GM13976 (cell line): ENCODE measurements around the gene CNTNAP2.

ENCODE experiments used
- DNase-seq: peaks from one replicate; pipeline ENCODE4 v3.0.0; 2012; ENCODE audit warnings: low spot score
- in situ Hi-C: fragments of 300-500 bp; cut with MboI; formaldehyde crosslinking; loops from one replicate; pipeline ENCODE4 v1.12.0; 2022; ENCODE audit warnings: low sequenced_read_pairs, mixed read lengths, inconsistent platforms; ENCODE audit not compliant: unreplicated experiment
- TF ChIP-seq, protein P1 (sequence below): IDR thresholded peaks from 2 replicates; pipeline ENCODE4 v1.5.1; 2012; ENCODE audit warnings: borderline replicate concordance, mild to moderate bottlenecking; ENCODE audit not compliant: insufficient read depth; ENCODE audit errors: extremely low read depth, missing control alignments, control extremely low read depth

The CNTNAP2 gene

DNA sequence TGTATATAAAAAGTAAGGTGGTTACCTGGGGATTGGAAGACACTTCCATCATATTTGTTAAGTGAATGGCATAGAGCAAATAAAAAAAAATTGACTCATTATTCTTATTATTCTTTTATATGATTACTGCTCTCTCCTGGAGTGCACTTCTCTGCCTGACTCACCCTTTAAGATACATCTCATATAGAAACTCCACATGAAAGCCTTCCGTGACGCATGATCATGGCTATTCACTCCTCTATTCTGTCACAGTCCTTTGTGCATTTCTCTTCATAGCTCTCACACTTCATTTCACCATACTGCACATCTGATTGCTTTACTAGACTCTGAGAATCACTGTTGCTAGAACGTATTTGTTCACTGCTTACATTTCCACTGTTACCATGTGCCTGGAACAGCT is 597.3 kb downstream of the CNTNAP2 start:
- TF ChIP-seq, protein P1, sequence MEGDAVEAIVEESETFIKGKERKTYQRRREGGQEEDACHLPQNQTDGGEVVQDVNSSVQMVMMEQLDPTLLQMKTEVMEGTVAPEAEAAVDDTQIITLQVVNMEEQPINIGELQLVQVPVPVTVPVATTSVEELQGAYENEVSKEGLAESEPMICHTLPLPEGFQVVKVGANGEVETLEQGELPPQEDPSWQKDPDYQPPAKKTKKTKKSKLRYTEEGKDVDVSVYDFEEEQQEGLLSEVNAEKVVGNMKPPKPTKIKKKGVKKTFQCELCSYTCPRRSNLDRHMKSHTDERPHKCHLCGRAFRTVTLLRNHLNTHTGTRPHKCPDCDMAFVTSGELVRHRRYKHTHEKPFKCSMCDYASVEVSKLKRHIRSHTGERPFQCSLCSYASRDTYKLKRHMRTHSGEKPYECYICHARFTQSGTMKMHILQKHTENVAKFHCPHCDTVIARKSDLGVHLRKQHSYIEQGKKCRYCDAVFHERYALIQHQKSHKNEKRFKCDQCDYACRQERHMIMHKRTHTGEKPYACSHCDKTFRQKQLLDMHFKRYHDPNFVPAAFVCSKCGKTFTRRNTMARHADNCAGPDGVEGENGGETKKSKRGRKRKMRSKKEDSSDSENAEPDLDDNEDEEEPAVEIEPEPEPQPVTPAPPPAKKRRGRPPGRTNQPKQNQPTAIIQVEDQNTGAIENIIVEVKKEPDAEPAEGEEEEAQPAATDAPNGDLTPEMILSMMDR = no peak
- in situ Hi-C loops = no loop called here
- no peak for DNase-seq

- in situ Hi-C loops = no loop called here
- TF ChIP-seq, protein P1 = no peak
- DNase-seq = no peak
Measured at GRCh38 chr7:146720195-146720594, 603.6 kb downstream of the CNTNAP2 start.

DNA sequence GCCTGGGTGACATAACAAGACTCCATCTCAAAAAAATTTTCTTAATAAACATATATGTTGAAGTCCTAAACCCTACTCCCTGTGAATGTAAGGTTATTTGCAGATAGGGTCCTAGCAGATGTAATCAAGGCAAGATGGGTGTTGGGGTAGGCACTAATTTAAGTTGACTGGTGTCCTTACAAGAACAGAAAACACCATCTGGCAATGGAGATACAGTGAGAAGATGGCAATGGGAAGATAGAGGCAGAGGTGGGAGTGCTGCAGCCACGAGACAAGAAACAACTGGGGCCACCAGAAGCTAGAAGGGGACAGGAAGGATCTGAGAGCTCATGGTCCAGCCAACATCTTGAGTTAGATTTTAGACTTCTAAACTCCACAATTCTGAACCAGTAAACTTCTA is 606.4 kb downstream of the CNTNAP2 start:
- no peak for DNase-seq
- in situ Hi-C loops = no loop called here
- TF ChIP-seq, protein P1 = no peak

GRCh38 chr7:146725520-146725919 is 608.9 kb downstream of the CNTNAP2 start:
- DNase-seq = no peak
- in situ Hi-C loops = no loop called here
- TF ChIP-seq, protein P1 = no peak

DNA sequence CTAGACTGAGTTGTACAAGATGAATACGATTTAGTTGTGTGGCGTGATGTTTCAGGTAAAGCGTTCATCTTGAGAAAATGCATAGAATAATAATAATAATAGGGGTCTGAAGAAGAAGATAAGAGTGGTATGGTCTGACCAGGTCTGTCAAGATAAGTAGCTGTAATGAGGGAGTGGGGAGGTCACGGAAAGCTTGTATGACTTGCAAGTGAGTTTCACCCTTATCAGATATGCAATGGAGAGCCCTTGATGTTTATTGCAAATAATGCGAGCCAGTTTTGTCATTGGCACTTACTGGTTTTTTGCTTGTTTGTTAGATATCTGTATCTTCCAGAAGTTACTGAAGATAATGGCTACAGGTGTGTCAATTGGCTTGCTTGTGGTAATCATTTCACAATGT is 611.5 kb downstream of the CNTNAP2 start:
- DNase-seq = no peak
- TF ChIP-seq, protein P1 = no peak
- in situ Hi-C loops = no loop called here

DNA sequence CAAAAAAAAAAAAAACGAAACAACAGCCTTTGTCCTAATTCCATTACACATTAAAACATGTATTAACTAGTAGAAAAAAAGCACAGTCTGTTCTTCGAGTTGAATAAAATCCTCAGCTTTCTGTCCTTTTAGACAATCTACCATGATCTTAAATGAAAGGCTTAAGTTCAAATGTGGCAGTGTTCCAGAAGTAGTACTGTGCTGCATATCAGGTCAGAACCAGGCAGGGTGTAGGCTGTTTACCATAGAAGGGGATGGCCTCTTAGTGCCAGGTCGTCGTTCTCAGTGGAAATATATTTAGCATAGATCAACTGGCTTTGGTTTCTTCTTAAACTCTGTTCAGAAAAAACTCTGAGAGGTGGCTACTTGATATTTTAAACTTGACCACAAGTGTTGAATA is 612.0 kb downstream of the CNTNAP2 start:
- DNase-seq = no peak
- in situ Hi-C loops = no loop called here
- TF ChIP-seq, protein P1 = no peak

DNA sequence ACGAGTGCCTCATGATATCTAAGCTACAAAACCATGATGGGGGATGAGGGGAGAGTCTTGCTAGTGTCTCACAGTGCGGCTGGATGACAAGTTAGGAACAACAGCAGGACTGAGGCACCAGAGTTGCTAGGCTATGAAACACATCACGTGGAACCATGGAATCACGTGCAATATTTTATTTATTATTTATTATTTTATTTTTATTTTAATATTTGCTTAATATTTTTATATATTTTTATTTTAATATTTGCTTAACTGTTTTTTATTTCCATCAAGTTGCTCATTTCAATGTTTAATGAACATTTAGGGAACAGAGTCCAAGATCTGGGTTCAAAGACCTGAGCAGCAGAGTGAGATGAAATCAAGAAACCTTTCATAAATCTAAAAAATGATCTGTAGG is 614.6 kb downstream of the CNTNAP2 start:
- TF ChIP-seq, protein P1 = no peak
- no peak for DNase-seq
- in situ Hi-C loops = no loop called here
